ENCODE measurements around the gene SHD. TPM values are rescaled to one million over a fixed set of nuclear protein-coding genes. Genes with fewer than 3 reads are reported as not detected.
"Not testable (repeated sequence)": the region's sequence is repeated elsewhere in the genome, so short reads cannot be mapped to it uniquely, and the experiment has no call there.

Gene SHD
- total and polyA plus RNA-seq, 9 of the 15 experiments (the other 6 are each of a cell fraction or from before 2014, with no cell fraction given), result 0.05 to 0.62 (median 0.15) TPM; not detected in 5

DNA sequence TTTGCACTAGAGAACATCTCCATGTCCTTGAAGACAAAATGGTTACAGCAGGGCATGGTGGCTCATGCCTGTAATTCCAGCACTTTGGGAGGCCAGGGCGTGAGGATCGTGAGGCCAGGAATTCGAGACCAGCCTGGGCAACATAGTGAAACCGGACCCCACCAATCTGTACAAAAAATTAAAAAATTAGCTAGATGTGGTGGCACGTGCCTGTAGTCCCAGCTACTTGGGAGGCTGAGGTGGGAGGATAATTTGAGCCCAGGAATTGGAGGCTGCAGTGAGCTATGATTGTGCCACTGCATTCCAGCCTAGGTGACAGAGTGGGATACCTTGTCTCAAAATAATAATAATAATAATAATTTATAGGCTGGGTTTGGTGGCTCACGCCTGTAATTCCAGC is 48.8 kb upstream of the SHD start:
- H3K79me2 ChIP-seq (ENCODE audit: control insufficient read depth, insufficient read depth, low read length); BruUV-seq (replicated peaks); H3K9ac ChIP-seq (ENCODE audit: insufficient read depth in 1 of 2, low read depth in 2 of 2, low read length in 2 of 2); intact Hi-C loops (cut with micrococcal nuclease); H3K36me3 ChIP-seq (ENCODE audit: control insufficient read depth, insufficient read depth, low read length); H3K9me1 ChIP-seq (ENCODE audit: control insufficient read depth, insufficient read depth, low read length); CTCF ChIA-PET (ENCODE audit: low intra/inter-chr PET ratio); H3K9me3 ChIP-seq (replicated peaks; ENCODE audit: control insufficient read depth, insufficient read depth, low read depth, low read length); H4K20me1 ChIP-seq (replicated peaks; ENCODE audit: control insufficient read depth, insufficient read depth, low read length); H3K27ac ChIP-seq (ENCODE audit: extremely low read depth, low read depth, low read length); H3K4me3 ChIP-seq; H3K4me2 ChIP-seq (ENCODE audit: insufficient read depth, low read length); ATAC-seq; FAIRE-seq; DNase-seq (ENCODE audit: extremely low read depth in 1 of 4, low spot score in 3 of 4); in situ Hi-C loops (cut with MboI); H2AFZ ChIP-seq (ENCODE audit: low read depth, low read length): not testable (repeated sequence)
- H3K27me3 ChIP-seq (ENCODE audit: control insufficient read depth in 2 of 2, insufficient read depth in 2 of 2, low read length in 2 of 2), result peaks cover 5 to 19% of the 10 kb centered on the region in 2 experiments; a peak in 3 of 5 replicates
- TF ChIP-seq BHLHE40 (IDR thresholded peaks at IDR 0.05; ENCODE audit: low read length), result 0 out of 2 replicates have a peak, but pooled peaks have one; percentile 8
- POLR2A ChIA-PET, result interaction anchor here (0.6 to 3.0 kb wide), 2 partner anchors 16 to 17 kb away, joined by 3 to 13 read pairs; partner anchors contain the start of gene YJU2
- WGBS (ENCODE audit: insufficient coverage, low coverage, missing lambda C conversion rate), result 5% methylated on average over 6 of the region's 6 CpGs
- H3K4me1 ChIP-seq (replicated peaks in 1 of 2; ENCODE audit: control insufficient read depth in 2 of 2, insufficient read depth in 2 of 2, low read length in 2 of 2), result peaks cover 8 to 35% of the 10 kb centered on the region in 2 experiments; a peak in 4 of 5 replicates

DNA sequence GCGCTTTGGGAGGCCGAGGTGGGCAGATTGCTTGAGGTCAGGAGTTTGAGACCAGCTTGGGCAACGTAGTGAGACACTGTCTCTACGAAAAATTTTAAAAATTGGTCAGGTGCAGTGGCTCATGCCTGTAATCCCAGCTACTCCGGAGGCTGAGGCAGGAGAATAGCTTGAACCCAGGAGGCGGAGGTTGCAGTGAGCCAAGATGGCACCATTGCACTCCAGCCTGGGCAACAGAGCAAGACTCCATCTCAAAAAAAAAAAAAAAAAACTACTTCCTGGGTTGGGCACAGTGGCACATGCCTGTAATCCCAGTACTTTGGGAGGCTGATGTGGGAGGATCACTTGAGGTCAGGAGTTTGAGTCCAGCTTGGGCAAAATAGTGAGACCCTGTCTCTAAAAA is 47.5 kb upstream of the SHD start:
- CTCF ChIA-PET (ENCODE audit: low intra/inter-chr PET ratio); H3K79me2 ChIP-seq (ENCODE audit: control insufficient read depth, insufficient read depth, low read length); intact Hi-C loops (cut with micrococcal nuclease); BruUV-seq (replicated peaks); H3K4me2 ChIP-seq (ENCODE audit: insufficient read depth, low read length); H2AFZ ChIP-seq (ENCODE audit: low read depth, low read length); ATAC-seq; H3K4me3 ChIP-seq; DNase-seq (ENCODE audit: extremely low read depth in 1 of 4, low spot score in 3 of 4); H3K9ac ChIP-seq (ENCODE audit: insufficient read depth in 1 of 2, low read depth in 2 of 2, low read length in 2 of 2); H3K9me1 ChIP-seq (ENCODE audit: control insufficient read depth, insufficient read depth, low read length); FAIRE-seq; H3K9me3 ChIP-seq (replicated peaks; ENCODE audit: control insufficient read depth, insufficient read depth, low read depth, low read length); H3K27ac ChIP-seq (ENCODE audit: extremely low read depth, low read depth, low read length); H3K36me3 ChIP-seq (ENCODE audit: control insufficient read depth, insufficient read depth, low read length); in situ Hi-C loops (cut with MboI); H4K20me1 ChIP-seq (replicated peaks; ENCODE audit: control insufficient read depth, insufficient read depth, low read length): not testable (repeated sequence)
- POLR2A ChIA-PET, result interaction anchor here (3.0 kb wide), 1 partner anchor 16 kb away, joined by 13 read pairs; the partner anchor contains the start of gene YJU2
- WGBS (ENCODE audit: insufficient coverage, low coverage, missing lambda C conversion rate), result 38% methylated on average over 6 of the region's 6 CpGs
- Histone ChIP-seq H3K27me3 (ENCODE audit: control insufficient read depth in 2 of 2, insufficient read depth in 2 of 2, low read length in 2 of 2) (peaks cover 6 to 21% of the 10 kb centered on the region in 2 experiments; a peak in 3 of 5 replicates), H3K4me1 (replicated peaks in 1 of 2; ENCODE audit: control insufficient read depth in 2 of 2, insufficient read depth in 2 of 2, low read length in 2 of 2) (peaks cover 8 to 32% of the 10 kb centered on the region in 2 experiments; a peak in 4 of 5 replicates)

DNA sequence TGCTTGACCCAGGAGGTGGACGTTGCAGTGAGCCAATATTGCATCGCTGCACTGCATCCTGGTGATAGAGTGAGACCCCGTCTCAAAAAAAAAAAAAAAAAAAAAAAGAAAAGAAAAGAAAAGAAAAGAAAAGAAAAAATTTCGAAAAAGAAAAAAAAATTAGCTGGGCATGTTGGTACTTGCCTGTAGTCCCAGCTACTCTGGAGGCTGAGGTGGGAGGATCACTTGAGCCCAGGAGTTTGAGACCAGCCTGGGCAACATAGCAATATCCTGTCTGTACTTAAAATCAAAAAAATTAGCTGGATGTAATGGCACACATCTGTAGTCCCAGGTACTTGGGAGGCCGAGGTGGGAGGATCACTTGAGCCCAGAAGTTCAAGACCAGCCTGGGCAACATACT is 46.9 kb upstream of the SHD start:
- in situ Hi-C loops (cut with MboI); intact Hi-C loops (cut with micrococcal nuclease): not testable (repeated sequence)
- POLR2A ChIA-PET, result interaction anchor here (3.0 kb wide), 1 partner anchor 15 kb away, joined by 13 read pairs; the partner anchor contains the start of gene YJU2

More for the DNA sequence above, 46.9 kb upstream of the SHD start:
- H3K4me3 ChIP-seq; BruUV-seq (replicated peaks); DNase-seq (ENCODE audit: extremely low read depth in 1 of 4, low spot score in 3 of 4); CTCF ChIA-PET (ENCODE audit: low intra/inter-chr PET ratio); H3K27ac ChIP-seq (ENCODE audit: extremely low read depth, low read depth, low read length); FAIRE-seq; H3K36me3 ChIP-seq (ENCODE audit: control insufficient read depth, insufficient read depth, low read length); H3K9me1 ChIP-seq (ENCODE audit: control insufficient read depth, insufficient read depth, low read length); H3K79me2 ChIP-seq (ENCODE audit: control insufficient read depth, insufficient read depth, low read length); ATAC-seq; H3K4me2 ChIP-seq (ENCODE audit: insufficient read depth, low read length); H4K20me1 ChIP-seq (replicated peaks; ENCODE audit: control insufficient read depth, insufficient read depth, low read length); H3K9me3 ChIP-seq (replicated peaks; ENCODE audit: control insufficient read depth, insufficient read depth, low read depth, low read length); H3K9ac ChIP-seq (ENCODE audit: insufficient read depth in 1 of 2, low read depth in 2 of 2, low read length in 2 of 2); H2AFZ ChIP-seq (ENCODE audit: low read depth, low read length): not testable (repeated sequence)
- peaks cover 7 to 33% of the 10 kb centered on the region in 2 experiments; a peak in 4 of 5 replicates for H3K4me1 ChIP-seq (replicated peaks in 1 of 2; ENCODE audit: control insufficient read depth in 2 of 2, insufficient read depth in 2 of 2, low read length in 2 of 2)
- WGBS (ENCODE audit: insufficient coverage, low coverage, missing lambda C conversion rate), result 8% methylated on average over 3 of the region's 5 CpGs
- H3K27me3 ChIP-seq (ENCODE audit: control insufficient read depth in 2 of 2, insufficient read depth in 2 of 2, low read length in 2 of 2), result peaks cover 12 to 27% of the 10 kb centered on the region in 2 experiments; a peak in 3 of 5 replicates
